Occipital lobe (tissue), 2 donors: ENCODE data around the gene SETD3. TPM values are rescaled to one million over a fixed set of nuclear protein-coding genes. Genes with fewer than 3 reads are reported as not detected.
A peak's percentile ranks its signal among the peaks of the same experiment; 100 is the strongest.

ENCODE experiments used
- DNase-seq: peaks from one replicate; lab custom pipeline; 2025; lab: John Stamatoyannopoulos, UW
- total RNA-seq: library from RNA; depleted of rRNA; stranded (reverse); fragments of >200 nt; gene quantifications from one replicate; pipeline ENCODE4 v1.2.3, GENCODE V29; 2014

The SETD3 gene
- total RNA-seq, 1 donor from 2014 or later, result 78.8 TPM

DNA sequence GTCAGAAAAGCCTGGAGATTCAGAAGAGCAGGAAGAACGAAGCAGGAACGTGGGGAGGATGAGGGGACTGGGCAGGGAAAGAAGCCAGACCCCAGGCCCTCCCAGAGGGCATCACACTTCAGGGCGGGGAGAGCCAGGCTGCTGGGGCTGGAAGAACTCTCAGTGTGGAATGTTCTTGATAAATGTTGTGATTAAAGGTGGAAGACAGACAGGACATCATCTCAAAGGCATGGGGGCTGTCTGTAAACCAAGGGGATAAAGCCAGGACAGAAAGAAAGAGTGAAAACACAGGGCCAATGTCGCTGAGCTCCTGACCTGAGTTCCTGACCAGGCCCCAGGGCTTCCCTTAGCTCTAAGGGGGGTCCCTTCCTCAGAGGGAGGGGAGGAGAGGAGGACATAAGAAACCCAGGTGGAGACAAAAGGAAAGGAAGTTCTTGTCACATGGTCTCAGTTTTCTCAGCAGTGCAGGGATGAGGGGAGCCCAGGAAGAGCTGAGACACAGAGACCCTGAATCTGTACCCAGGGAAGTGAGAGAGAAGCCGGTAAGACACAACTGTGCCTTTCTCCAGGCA is 56.3 kb downstream of the SETD3 start:
- DNase-seq, result no peak

DNA sequence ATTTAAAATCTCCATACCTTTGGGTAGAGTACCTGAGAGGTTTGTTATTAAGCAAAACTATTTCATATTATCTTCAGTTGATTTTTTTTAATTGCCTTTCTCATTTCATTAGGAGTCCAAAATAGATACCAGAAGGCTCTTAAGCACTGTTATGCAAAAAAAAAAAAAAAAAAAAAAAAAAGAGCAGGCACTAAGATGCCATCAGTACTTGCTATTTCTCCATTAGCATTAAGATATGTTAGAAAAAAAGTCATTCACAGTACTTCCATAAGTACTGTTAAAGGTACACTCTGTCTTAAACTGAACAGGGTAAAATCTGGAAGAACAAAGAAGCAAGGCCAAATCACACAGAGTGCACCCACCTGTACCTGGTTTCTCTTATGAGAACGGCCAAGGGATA is 57.2 kb downstream of the SETD3 start:
- no peak for DNase-seq

DNA sequence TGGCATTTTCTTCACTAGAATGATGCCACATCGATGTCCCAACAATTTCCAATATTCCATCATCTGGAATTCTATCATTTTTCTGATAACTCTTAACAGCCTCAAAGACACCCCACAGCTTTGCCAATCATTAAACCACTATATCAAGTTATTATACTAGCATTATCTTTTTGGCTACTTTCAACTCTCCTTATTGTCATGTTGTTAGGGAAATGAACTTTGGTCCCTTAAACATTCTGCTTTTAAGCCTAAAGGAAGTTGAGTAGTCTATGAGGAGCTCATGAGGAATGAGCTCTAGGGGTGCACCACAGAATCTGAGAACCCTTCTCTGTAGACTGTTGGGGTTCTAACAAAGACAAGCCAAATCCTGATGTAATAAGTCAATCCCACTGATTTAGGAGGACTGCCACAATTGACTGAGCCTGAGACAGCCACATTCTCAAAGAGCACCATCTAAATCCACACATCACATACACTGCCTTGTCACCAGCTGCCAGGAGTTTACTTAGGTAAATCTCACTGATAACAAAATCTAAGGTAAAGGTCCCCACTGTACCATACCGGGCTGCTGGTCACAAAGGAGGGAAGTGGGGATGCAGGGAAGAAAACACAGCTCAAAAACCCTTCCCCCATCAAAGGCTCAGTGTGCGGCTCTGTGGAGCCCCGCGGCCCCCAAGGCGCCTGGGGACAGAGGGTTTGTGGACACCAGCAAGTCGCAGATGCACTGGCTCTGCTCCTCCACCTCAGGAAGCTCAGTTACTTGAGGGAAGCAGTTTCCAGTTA is 58.2 kb downstream of the SETD3 start:
- no peak for DNase-seq

DNA sequence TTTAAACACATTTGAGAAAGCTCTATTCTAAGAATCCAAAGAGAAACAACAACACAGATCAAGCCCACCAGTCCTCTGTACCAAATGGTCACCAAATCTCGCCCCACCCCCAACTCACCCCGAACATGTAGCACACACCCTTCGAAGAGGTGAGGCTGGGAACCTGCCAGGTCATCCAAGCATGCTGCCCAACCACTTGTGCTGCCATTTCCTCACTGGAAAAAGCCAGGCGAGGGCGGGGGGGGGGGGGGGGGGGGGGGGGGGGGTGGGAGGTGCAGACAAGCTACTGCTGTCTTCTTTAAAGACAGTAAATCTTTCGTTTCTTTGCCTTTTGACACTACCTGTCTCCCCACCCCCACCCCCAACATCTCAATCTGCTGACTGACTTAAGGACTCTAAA is 59.9 kb downstream of the SETD3 start:
- no peak for DNase-seq

DNA sequence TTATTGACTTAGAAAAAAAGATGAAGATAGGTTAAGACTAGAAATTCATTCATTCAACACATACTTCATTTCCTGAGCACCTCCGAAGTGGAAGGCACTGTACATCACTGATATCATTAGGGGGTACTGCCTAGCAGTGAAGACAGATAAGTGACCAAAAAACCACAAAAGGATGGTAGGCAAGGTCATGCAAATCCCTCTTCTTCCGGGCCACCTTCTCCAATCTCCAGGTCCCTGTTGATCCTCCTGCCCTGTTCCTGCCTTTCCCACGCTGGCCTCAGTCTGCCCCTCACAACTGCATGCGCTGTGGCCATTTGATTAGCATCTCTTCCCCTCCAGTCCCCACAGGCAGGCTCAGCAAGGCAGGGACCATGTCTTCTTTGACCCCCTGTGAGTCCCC is 60.8 kb downstream of the SETD3 start:
- no peak for DNase-seq

DNA sequence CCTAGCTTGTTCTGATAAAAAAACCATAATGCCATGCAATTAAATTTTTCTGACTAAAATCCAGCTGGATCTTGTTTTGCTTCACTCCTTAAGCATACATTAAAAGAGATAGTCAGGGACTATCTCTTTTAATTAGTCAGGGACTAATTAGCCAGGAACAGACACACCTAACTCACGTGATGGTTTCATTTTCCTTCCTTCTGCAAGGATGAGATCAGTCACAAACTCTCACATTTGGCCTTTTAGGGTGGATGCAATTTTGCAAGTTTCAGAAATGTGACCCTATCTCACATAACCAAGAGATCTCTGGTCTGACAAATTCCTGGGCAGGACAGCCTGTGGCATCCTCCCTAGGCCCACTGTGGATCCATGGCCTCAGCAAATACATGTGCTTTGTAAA is 62.4 kb downstream of the SETD3 start:
- no peak for DNase-seq

DNA sequence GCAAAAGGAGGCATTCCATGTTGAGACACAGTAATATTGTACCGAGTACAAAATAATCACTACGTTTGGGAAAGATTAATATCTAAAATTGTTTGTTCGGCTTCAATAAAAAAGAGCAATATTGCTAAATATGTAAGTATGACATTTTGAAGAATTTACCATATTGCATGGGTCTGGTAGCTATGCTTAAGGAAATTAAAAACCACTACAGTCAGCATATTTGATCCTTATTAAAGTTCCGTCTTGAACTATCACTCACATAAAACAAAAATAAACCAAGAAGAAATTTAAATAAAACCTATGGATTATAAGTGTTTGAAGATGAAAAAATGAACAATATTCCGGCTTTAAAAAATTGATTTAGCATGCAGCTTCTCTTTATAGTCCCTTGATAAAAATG is 63.8 kb downstream of the SETD3 start:
- no peak for DNase-seq

DNA sequence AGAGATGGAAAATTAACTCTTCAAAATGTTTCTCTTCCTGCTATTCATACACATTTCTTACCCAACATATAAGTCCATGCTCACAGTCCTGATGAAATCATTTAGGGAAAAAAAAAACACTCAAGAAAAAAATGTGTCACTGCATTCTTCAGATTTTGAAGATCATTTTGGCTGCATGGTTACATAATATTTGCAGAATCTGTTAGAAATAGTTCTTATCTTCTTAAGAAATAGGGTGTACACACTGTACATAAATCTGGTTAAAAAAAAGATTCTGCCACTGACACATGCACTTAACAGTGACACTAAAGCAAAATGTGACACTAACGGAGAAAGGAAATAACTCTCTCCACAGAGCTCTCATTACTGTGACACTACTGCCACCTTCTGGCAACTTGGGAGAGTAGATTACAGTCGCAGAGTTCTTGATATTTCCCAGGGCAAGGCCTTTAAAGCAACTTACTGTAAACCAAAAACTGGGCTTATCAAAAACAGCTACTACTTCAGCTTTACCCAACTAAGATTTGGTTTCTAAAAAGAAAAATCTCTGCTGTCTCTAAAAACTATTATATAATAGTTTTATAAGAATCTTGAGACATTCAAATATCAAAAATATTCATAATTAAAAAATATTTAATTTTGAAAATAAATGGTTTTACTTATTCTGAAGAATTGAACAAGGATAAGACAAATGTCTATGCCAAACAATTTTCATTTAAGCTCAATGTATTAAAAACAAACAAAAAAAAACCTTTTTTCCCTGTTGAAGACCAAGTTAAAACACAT is 65.0 kb downstream of the SETD3 start:
- DNase-seq, result peak; percentile 45

DNA sequence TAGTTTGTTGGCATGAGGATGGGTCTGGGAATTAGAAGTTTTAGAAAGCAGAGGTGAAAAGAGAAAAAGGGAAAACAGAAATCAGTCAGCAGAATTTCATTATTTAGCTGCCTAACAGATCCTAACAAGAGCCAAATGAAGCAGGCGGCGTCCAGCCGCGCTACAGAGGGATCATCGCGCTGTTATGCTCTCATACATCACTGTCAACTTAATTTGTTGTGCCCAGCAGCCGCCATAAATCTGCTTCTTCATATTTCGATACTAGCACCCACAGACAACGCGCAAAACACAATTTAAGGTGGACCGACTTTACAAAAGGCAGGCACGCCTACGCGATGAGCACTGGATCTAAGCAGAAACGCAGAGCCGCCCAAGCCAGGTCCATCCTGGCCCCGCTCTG is 66.7 kb downstream of the SETD3 start:
- DNase-seq, result no peak

DNA sequence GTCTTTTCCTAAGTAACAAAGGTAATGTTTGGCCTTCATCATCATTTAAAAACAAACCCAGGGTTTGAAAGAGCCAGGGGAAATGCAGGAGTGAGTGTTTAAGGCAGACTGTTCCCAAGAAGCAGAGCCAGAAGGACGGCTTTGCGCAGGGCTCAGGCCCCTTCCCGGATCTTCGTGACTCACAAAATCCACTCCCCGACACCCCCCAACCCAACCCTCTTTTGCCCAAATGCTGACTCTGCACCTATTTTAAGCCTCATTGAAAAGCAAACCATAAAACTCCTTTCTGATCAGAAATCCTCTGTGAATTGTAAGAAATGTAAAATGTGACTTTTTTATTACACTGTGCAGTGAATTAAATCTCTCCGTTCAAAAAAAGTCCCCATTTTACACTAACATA is 67.5 kb downstream of the SETD3 start:
- no peak for DNase-seq

DNA sequence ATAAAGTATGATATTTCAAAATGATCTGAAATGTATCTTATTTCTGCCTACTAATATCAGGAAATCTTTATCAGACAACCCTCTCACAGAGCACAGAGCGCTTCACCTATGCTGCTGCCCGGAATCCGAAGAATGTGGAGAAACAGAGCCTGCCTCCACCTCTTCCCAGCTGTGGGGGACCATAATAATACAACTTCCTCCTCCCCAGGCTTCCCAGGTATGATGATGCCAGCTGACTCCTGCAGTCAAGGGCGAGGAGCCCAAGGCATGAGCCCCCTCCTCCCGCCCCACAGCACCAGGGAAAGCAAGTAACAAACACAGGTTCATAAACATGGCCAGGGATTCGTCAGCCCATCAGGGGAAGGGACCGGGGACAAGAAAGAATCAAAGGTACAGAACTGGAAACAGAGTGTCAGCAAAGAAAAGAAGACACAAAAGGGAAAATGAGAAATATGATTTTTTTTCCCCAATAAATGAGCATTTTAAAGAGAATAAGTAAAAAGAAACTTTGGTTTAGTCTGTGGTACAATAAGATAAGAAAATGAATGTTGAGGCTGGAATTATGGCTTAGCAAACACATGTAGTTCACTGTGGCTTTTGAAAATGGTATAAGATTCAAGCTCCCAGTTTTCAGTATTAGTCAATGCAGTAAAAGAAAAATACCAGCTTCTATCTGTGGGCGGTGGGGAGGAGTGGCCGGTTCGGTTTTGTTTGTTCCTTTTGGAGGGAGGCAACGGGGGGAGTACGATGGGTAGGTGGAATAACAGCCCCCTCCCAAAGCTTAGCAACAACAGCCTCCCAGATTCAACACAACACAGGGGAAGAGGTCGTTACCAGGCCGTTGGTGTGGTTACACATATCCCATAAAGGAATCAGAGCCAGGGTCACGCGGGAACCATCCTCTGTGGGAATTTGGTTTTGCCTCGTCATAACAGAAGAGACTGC is 68.3 kb downstream of the SETD3 start:
- DNase-seq, result no peak

DNA sequence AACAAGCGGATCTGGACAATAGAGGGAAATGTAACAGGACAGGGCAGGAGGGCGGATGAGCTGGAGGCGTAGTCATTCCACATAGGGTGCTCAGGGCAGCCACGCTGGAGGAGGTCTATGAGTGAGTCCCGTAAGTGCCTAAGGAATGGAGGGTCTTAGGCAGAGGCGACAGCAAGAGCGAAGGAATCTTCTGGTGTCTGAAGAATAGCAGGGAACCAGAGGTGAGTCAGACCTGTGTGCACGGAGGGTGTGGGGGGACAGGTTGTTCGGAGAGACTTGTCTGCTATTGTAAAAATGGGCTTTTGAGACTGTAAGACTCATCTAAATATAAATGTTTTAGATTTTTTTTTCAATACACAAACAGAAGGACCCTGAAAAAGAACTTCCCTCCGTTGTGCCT is 70.6 kb downstream of the SETD3 start:
- DNase-seq, result no peak

DNA sequence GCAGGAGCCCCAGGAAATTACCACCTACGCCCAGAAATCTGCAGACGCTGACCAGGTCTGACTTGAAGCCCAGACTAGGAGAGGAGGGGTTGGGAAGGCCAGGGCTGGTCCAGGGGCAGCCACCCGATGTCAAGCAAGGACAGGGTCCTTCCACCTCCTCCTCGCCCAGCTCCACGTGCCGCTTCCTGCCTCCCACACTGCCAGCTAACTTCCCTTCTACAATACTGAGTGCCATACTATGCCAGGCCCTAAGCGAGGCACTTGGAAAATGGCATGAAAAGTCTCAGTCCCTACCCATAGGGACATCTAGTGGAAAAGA is 71.7 kb downstream of the SETD3 start:
- DNase-seq, result no peak

DNA sequence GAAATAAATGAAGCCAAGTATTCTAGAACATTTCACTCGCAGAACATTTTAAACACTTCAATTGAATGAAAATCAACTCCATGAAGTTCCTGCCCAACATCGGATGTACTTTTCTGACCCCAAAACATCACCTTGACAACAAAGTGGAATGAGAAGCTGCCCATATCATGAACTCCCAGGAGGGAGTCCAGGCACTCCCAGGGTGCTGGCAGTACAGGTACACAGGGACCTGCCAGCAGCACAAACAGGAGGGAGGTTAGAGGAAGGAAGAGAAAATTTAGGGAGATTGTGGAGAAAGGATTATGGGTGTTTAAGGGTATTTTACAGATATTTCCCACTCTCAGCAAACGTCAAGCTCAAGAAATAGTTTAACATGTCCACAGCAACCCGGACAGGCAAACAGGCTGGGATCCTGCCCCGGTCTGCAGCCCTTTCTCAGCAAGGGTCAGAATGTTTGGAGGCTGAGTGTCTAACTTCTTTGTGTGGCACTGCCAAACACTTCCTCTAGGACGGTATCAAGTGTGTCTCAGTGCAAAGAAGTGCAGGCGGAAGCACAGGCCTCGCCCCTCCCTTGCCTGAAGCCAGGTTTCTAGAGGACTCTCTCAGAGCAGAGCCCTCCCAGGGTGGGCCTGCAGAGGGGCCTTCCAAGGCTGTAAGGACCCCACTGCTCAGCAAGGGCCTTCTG is 72.2 kb downstream of the SETD3 start:
- no peak for DNase-seq

DNA sequence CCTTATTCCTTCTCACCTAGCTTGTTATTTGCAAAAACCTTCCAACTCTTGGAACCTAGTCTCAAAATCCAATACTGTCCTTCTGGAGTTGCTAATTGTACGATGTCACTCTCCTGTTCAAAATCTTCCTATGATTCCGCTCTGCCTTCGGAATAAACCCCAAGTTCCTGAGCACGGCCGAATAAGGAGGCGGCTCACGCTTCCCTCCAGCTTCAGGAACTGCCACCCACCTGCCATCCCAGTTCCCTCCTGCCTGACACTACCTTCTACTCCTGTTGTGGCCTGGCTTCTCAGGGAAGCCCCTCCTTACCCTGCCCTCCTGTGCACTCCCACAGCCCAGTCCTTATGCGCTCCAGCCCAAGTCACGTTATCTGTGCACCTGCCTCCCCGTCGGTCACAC is 73.2 kb downstream of the SETD3 start:
- DNase-seq, result no peak

DNA sequence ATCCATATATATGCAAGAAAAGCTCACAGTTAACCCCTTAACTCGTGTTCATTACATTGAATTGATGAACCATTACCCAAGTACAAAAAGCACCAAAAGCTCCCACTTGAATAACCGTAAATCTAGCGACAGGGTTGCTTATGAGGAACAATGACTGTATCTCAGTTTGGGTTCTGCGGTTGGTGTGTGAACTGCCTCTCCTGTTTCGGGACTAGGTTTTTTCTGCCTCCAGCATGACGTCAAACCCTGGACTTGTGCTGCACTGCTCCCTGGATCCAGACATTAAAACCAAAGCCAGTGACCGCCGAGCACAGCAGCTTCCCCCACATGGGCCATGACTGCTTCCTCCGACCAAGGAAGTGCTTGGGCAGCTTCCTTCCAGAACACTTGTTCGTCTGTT is 77.7 kb downstream of the SETD3 start:
- DNase-seq, result no peak

DNA sequence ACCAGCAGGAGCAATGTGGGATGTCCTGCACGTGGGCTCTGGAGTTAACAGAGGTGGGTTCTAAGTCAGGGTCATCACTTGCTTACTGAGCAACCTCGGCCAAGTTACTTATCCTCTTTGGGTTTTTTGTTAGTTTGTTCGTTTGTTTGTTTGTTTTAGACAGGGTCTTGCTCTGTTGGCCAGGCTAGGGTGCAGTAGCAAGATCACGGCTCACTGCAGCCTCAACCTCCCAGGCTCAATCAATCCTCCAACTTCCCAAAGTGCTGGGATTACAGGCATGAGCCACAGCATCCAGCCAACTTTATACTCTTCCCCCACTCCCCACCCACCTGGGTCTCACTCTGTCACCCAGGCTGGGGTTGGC is 78.4 kb downstream of the SETD3 start:
- DNase-seq, result no peak

DNA sequence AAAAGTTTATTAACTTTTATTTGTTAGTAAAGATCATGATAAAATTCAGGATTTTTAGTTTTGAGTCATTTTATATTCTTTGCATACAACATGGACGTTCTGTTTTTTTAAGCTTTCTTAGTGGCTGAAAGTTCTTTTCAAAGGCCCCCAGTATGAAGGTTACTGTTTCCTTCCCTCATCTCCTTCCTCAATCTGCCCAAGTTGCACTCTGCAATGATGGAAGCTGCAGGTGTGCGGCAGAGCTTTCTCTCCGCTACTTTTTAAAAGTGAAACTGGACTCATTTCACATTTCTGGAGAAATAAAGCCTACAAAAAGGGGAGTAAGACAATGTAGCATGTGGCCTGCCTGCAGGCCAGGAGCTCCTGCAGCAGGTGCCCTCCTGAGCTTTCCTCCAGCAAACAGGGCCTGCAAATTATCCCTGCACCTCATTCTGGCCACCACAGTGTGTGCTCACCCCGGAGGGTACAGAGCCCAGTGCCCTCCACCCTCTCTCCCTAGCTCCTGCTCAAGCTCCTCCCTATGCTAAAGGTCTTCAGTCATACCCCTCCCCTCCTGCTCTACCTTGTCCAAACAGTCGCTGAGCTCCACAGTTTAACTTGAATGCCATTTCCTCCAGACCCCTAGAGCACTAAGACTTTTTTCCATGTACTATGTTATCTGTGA is 78.9 kb downstream of the SETD3 start:
- DNase-seq, result no peak

DNA sequence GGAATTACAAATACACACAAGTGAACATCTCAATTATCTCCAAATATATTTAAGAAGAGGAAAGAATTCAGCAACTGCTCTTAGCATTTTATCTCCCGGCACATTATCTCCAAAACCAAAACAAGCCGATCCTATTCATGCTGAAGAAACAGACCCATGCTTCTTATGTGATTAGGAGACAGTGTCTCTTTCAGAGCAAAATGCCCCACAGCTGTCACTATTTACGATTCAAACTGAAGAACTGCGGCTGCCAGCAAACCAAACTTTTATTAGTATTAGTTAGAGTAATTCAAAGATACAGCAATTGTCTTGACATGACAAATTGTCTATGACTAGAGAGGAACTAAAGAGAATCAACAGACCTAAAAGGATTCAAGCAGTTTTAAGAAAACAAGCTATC is 79.4 kb downstream of the SETD3 start:
- DNase-seq, result no peak

DNA sequence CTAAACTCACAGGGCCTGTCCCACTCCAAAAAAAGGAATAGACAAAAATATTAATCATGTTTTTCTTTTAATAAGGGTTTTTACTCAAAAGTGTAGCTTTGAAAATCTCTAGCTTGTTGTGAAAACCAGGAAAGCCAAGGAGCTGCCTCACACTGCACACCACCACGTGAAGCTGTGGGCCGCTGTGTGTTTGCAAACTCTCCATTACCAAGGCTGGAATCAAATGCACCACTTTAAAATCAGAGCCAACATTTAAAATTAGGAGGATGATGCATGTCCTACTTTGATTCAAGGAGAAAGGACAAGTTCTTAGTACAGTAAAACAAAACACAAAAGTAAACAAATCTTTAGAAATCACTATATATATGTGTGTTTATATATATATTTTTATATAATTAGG is 83.0 kb downstream of the SETD3 start:
- DNase-seq, result no peak
